ENCODE results near the gene UBE2V1.

The UBE2V1 gene

DNA sequence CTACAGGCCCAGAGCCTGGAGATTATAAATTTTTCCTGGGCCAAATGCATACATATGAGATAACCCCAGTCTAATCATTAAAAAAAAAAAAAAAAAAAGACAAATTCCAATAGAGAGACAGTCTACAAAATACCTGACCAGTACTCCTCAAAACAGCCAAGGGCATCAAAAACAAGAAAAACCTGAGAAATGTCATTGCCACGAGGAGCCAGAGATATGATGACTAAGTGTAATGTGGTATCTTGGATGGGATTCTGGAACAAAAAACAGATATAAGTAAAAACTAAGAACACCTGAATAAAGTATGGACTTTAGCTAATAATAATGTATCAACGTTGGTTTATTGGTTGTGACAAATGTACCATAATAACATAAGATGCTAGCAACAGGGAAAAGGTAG is 24.9 kb downstream of the UBE2V1 start:
- Histone ChIP-seq H3K36me3 (ENCODE audit: low read length) (no peaks in the 10 kb centered on the region; the same call in 1 of the 2 replicates), H3K27ac (ENCODE audit: low read depth, low read length) (no peak overlapping the region), H3K9me3 (ENCODE audit: insufficient read depth, low read length) (no peaks in the 10 kb centered on the region), H2AFZ (ENCODE audit: low read depth, low read length, severe bottlenecking) (no peak overlapping the region), H3K9me2 (replicated peaks; ENCODE audit: insufficient read depth, low read length) (no peaks in the 10 kb centered on the region), H3K27me3 (ENCODE audit: low read length) (no peaks in the 10 kb centered on the region), H3K9ac (ENCODE audit: low read length) (no peak overlapping the region), H4K20me1 (ENCODE audit: low read depth, low read length) (no peaks in the 10 kb centered on the region), H3F3A (ENCODE audit: insufficient read depth) (peaks cover 13% of the 10 kb centered on the region), H3K4me2 (ENCODE audit: low read depth, low read length, poor library complexity, severe bottlenecking) (no peak overlapping the region), H3K79me2 (ENCODE audit: insufficient read depth, low read length) (peaks cover 18% of the 10 kb centered on the region; the same call in 1 of the 2 replicates), H3K4me3 (ENCODE audit: insufficient read depth, low read length, poor library complexity, severe bottlenecking) (no peak overlapping the region)
- no peak for TF ChIP-seq EZH2phosphoT487 (conservative IDR thresholded peaks at IDR 0.05; ENCODE audit: low read length)
- TF ChIP-seq, protein P1, sequence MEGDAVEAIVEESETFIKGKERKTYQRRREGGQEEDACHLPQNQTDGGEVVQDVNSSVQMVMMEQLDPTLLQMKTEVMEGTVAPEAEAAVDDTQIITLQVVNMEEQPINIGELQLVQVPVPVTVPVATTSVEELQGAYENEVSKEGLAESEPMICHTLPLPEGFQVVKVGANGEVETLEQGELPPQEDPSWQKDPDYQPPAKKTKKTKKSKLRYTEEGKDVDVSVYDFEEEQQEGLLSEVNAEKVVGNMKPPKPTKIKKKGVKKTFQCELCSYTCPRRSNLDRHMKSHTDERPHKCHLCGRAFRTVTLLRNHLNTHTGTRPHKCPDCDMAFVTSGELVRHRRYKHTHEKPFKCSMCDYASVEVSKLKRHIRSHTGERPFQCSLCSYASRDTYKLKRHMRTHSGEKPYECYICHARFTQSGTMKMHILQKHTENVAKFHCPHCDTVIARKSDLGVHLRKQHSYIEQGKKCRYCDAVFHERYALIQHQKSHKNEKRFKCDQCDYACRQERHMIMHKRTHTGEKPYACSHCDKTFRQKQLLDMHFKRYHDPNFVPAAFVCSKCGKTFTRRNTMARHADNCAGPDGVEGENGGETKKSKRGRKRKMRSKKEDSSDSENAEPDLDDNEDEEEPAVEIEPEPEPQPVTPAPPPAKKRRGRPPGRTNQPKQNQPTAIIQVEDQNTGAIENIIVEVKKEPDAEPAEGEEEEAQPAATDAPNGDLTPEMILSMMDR (IDR thresholded peaks at IDR 0.05; ENCODE audit: insufficient read depth, low read length, poor library complexity, severe bottlenecking): no peak

GRCh38 chr20:50085481-50086365 is 27.2 kb downstream of the UBE2V1 start:
- no peak for TF ChIP-seq EZH2phosphoT487 (conservative IDR thresholded peaks at IDR 0.05; ENCODE audit: low read length)
- TF ChIP-seq, protein P1 (IDR thresholded peaks at IDR 0.05; ENCODE audit: insufficient read depth, low read length, poor library complexity, severe bottlenecking): peak; percentile 85
- Histone ChIP-seq H3K36me3 (ENCODE audit: low read length) (no peaks in the 10 kb centered on the region; the same call in 1 of the 2 replicates), H3K27me3 (ENCODE audit: low read length) (no peaks in the 10 kb centered on the region), H3K79me2 (ENCODE audit: insufficient read depth, low read length) (0 out of 2 replicates have a peak, but pooled peaks cover 15% of the 10 kb centered on the region), H3K9me2 (replicated peaks; ENCODE audit: insufficient read depth, low read length) (no peaks in the 10 kb centered on the region), H3F3A (ENCODE audit: insufficient read depth) (peaks cover 13% of the 10 kb centered on the region), H3K27ac (ENCODE audit: low read depth, low read length) (no peak overlapping the region), H3K9me3 (ENCODE audit: insufficient read depth, low read length) (no peaks in the 10 kb centered on the region), H4K20me1 (ENCODE audit: low read depth, low read length) (no peaks in the 10 kb centered on the region), H2AFZ (ENCODE audit: low read depth, low read length, severe bottlenecking) (no peak overlapping the region), H3K4me3 (ENCODE audit: insufficient read depth, low read length, poor library complexity, severe bottlenecking) (no peak overlapping the region), H3K4me2 (ENCODE audit: low read depth, low read length, poor library complexity, severe bottlenecking) (peak overlapping the region; percentile 29), H3K9ac (ENCODE audit: low read length) (no peak overlapping the region; the same call in 1 of the 2 replicates)

- Histone ChIP-seq H4K20me1 (ENCODE audit: low read depth, low read length) (no peaks in the 10 kb centered on the region), H3K27ac (ENCODE audit: low read depth, low read length) (no peak overlapping the region), H3K4me3 (ENCODE audit: insufficient read depth, low read length, poor library complexity, severe bottlenecking) (no peak overlapping the region), H2AFZ (ENCODE audit: low read depth, low read length, severe bottlenecking) (no peak overlapping the region), H3K79me2 (ENCODE audit: insufficient read depth, low read length) (0 out of 2 replicates have a peak, but pooled peaks cover 15% of the 10 kb centered on the region), H3K4me2 (ENCODE audit: low read depth, low read length, poor library complexity, severe bottlenecking) (no peak overlapping the region), H3F3A (ENCODE audit: insufficient read depth) (peaks cover 13% of the 10 kb centered on the region), H3K9me2 (replicated peaks; ENCODE audit: insufficient read depth, low read length) (no peaks in the 10 kb centered on the region), H3K9me3 (ENCODE audit: insufficient read depth, low read length) (no peaks in the 10 kb centered on the region), H3K36me3 (ENCODE audit: low read length) (no peaks in the 10 kb centered on the region; the same call in 1 of the 2 replicates), H3K27me3 (ENCODE audit: low read length) (no peaks in the 10 kb centered on the region), H3K9ac (ENCODE audit: low read length) (no peak overlapping the region)
- TF ChIP-seq, protein P1 (IDR thresholded peaks at IDR 0.05; ENCODE audit: insufficient read depth, low read length, poor library complexity, severe bottlenecking): no peak
- TF ChIP-seq EZH2phosphoT487 (conservative IDR thresholded peaks at IDR 0.05; ENCODE audit: low read length): no peak
Measured at GRCh38 chr20:50085146-50085480, 27.8 kb downstream of the UBE2V1 start.

Data from SU-DHL-6 (cell line).